Measurements from ENCODE around the gene UGT1A5. TPM values are rescaled to one million over a fixed set of nuclear protein-coding genes. Genes with fewer than 3 reads are reported as not detected.

UGT1A5 gene
- total and polyA plus RNA-seq, 2 experiments from 2014 or later: not detected

GRCh38 chr2:233668605-233669260, 44.0 kb upstream of the UGT1A5 start:
- H3K27me3 ChIP-seq (ENCODE audit: insufficient read depth): no peaks in the 10 kb centered on the region
- H4K20me1 ChIP-seq (replicated peaks; ENCODE audit: insufficient read depth): no peaks in the 10 kb centered on the region
- H3K4me1 ChIP-seq (ENCODE audit: insufficient read depth): no peaks in the 10 kb centered on the region
- no peak overlapping the region for H3K27ac ChIP-seq (ENCODE audit: low read depth)
- no peak for DNase-seq (ENCODE audit: low spot score)
- no peaks in the 10 kb centered on the region for H3F3A ChIP-seq (replicated peaks; ENCODE audit: low read depth)
- H3K9me2 ChIP-seq (ENCODE audit: insufficient read depth): no peaks in the 10 kb centered on the region
- Mint-ChIP-seq H3K4me3 (no peak overlapping the region), H3K27ac (no peak overlapping the region), H3K36me3 (ENCODE audit: low read depth) (no peaks in the 10 kb centered on the region), H3K27me3 (ENCODE audit: insufficient read depth, low read depth, poor library complexity) (no peaks in the 10 kb centered on the region), H3K9me3 (peaks cover 4% of the 10 kb centered on the region; the same call in 2 of the 3 replicates), H3K4me1 (no peaks in the 10 kb centered on the region)
- ATAC-seq: no peak
- TF ChIP-seq JUNB (IDR thresholded peaks at IDR 0.05; ENCODE audit: unreplicated experiment): no peak
- TF ChIP-seq NANOG (IDR thresholded peaks at IDR 0.05; ENCODE audit: borderline replicate concordance): no peak
- TF ChIP-seq, protein P1, sequence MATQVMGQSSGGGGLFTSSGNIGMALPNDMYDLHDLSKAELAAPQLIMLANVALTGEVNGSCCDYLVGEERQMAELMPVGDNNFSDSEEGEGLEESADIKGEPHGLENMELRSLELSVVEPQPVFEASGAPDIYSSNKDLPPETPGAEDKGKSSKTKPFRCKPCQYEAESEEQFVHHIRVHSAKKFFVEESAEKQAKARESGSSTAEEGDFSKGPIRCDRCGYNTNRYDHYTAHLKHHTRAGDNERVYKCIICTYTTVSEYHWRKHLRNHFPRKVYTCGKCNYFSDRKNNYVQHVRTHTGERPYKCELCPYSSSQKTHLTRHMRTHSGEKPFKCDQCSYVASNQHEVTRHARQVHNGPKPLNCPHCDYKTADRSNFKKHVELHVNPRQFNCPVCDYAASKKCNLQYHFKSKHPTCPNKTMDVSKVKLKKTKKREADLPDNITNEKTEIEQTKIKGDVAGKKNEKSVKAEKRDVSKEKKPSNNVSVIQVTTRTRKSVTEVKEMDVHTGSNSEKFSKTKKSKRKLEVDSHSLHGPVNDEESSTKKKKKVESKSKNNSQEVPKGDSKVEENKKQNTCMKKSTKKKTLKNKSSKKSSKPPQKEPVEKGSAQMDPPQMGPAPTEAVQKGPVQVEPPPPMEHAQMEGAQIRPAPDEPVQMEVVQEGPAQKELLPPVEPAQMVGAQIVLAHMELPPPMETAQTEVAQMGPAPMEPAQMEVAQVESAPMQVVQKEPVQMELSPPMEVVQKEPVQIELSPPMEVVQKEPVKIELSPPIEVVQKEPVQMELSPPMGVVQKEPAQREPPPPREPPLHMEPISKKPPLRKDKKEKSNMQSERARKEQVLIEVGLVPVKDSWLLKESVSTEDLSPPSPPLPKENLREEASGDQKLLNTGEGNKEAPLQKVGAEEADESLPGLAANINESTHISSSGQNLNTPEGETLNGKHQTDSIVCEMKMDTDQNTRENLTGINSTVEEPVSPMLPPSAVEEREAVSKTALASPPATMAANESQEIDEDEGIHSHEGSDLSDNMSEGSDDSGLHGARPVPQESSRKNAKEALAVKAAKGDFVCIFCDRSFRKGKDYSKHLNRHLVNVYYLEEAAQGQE (IDR thresholded peaks at IDR 0.05; ENCODE audit: unreplicated experiment): no peak
- TF ChIP-seq ZNF462 (CRISPR knock-in tag; IDR thresholded peaks at IDR 0.05): no peak
- no peaks in the 10 kb centered on the region for H3K79me2 ChIP-seq (replicated peaks; ENCODE audit: insufficient read depth)
- H2AFZ ChIP-seq: no peak overlapping the region
- no peaks in the 10 kb centered on the region for H3K36me3 ChIP-seq (ENCODE audit: insufficient read depth)
- H3K4me2 ChIP-seq: no peak overlapping the region
- H3K4me3 ChIP-seq: no peak overlapping the region

All from GM23338 (cell line).